MCF 10A (cell line): ENCODE results near the gene MCC. TPM values are rescaled to one million over a fixed set of nuclear protein-coding genes. Genes with fewer than 3 reads are reported as not detected.
A peak's percentile ranks its signal among the peaks of the same experiment; 100 is the strongest.

ENCODE experiments used
- BruUV-seq: library from RNA; stranded (reverse); fragments of 400-500 nt; replicated peaks from 2 replicates; lab custom pipeline; 2021; lab: Mats Ljungman, UMichigan
- CTCF ChIA-PET: fragments of 300-600 bp; sonication (Branson Sonifier 250); formaldehyde crosslinking; extraction: SDS; loops from one replicate; lab custom pipeline; 2021; ENCODE audit warnings: antibody characterized with exemption, inconsistent platforms; lab: Yijun Ruan, JAX
- POLR2A ChIA-PET: fragments of 300-600, 350-650 bp; sonication (Branson Sonifier 250); formaldehyde crosslinking; extraction: SDS; loops from one replicate; lab custom pipeline; 2020; ENCODE audit warnings: antibody characterized with exemption, inconsistent platforms; lab: Yijun Ruan, JAX
- DNase-seq: peaks from one replicate; pipeline ENCODE4 v3.0.0-alpha.2; 2018; ENCODE audit not compliant: unreplicated experiment
- H3K27ac Mint-ChIP-seq: one replicate; pipeline ENCODE4 v1.8.0; 2022; ENCODE audit warnings: mild to moderate bottlenecking, low read depth, mixed read lengths; ENCODE audit not compliant: unreplicated experiment
- H3K27me3 Mint-ChIP-seq: one replicate; pipeline ENCODE4 v1.8.0; 2022; ENCODE audit warnings: mixed read lengths; ENCODE audit not compliant: insufficient read depth, unreplicated experiment
- H3K36me3 Mint-ChIP-seq: one replicate; pipeline ENCODE4 v1.8.0; 2022; ENCODE audit warnings: mild to moderate bottlenecking, moderate library complexity, mixed read lengths; ENCODE audit not compliant: insufficient read depth, unreplicated experiment
- H3K4me1 Mint-ChIP-seq: one replicate; pipeline ENCODE4 v1.8.0; 2022; ENCODE audit warnings: mixed read lengths; ENCODE audit not compliant: insufficient read depth, unreplicated experiment
- H3K4me3 Mint-ChIP-seq: one replicate; pipeline ENCODE4 v1.8.0; 2022; ENCODE audit warnings: mild to moderate bottlenecking, moderate library complexity, mixed read lengths; ENCODE audit not compliant: unreplicated experiment
- H3K9me3 Mint-ChIP-seq: one replicate; pipeline ENCODE4 v1.8.0; 2022; ENCODE audit warnings: mixed read lengths; ENCODE audit not compliant: unreplicated experiment
- intact Hi-C: fragments of 100-400 bp; cut with micrococcal nuclease; formaldehyde crosslinking; loops from 2 replicates; pipeline ENCODE4 v1.14.1; 2022
- total RNA-seq: library from RNA; stranded (reverse); gene quantifications from 2 replicates; pipeline ENCODE4 v1.2.3, GENCODE V29; 2022
- TF ChIP-seq, protein P1 (sequence below): fragments of 200-600 bp; IDR thresholded peaks from one replicate; pipeline ENCODE4 v1.8.0; 2022; ENCODE audit warnings: antibody characterized with exemption, mild to moderate bottlenecking; ENCODE audit not compliant: unreplicated experiment

MCC gene
- total RNA-seq, 1 experiment from 2014 or later, result 25.3 TPM

DNA sequence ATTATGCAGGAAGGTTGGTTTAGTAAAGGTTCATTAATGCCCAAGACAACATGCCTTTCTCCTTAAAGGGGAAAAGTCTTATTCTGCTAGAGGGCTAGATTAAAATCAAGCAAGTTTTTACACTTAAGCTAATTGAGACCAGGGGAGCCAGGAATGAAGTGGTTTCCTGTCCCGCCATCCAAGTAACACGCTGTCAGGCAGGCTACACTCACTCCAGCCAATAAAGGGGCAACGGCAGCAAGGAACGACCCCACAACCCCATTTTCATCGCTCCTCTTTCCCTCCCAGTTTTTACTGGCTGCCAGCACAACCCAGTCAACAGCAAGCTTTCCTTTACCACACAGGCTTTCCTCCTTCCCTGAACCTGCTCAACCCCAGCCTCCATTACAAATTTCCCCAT lies 286.5 kb downstream of the MCC start:
- no peak for DNase-seq
- Mint-ChIP-seq H3K9me3 (no peaks in the 10 kb centered on the region), H3K4me1 (peaks cover 46% of the 10 kb centered on the region), H3K27ac (no peak overlapping the region), H3K4me3 (no peak overlapping the region), H3K36me3 (no peaks in the 10 kb centered on the region), H3K27me3 (no peaks in the 10 kb centered on the region)
- intact Hi-C loops, result loop anchor here (2.0 kb wide), 1 partner anchor 39 kb away; no protein-coding TSS in a partner anchor
- CTCF ChIA-PET, result interaction anchor here (0.6 to 1.8 kb wide), 11 partner anchors 11 to 308 kb away, joined by 3 to 5 read pairs (median 3); no protein-coding TSS in a partner anchor
- TF ChIP-seq, protein P1, sequence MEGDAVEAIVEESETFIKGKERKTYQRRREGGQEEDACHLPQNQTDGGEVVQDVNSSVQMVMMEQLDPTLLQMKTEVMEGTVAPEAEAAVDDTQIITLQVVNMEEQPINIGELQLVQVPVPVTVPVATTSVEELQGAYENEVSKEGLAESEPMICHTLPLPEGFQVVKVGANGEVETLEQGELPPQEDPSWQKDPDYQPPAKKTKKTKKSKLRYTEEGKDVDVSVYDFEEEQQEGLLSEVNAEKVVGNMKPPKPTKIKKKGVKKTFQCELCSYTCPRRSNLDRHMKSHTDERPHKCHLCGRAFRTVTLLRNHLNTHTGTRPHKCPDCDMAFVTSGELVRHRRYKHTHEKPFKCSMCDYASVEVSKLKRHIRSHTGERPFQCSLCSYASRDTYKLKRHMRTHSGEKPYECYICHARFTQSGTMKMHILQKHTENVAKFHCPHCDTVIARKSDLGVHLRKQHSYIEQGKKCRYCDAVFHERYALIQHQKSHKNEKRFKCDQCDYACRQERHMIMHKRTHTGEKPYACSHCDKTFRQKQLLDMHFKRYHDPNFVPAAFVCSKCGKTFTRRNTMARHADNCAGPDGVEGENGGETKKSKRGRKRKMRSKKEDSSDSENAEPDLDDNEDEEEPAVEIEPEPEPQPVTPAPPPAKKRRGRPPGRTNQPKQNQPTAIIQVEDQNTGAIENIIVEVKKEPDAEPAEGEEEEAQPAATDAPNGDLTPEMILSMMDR, result no peak
- POLR2A ChIA-PET, result interaction anchor here (0.8 to 6.2 kb wide), 3 partner anchors 31 to 92 kb away, joined by 3 to 48 read pairs (median 7); no protein-coding TSS in a partner anchor
- no TSS peak for BruUV-seq

DNA sequence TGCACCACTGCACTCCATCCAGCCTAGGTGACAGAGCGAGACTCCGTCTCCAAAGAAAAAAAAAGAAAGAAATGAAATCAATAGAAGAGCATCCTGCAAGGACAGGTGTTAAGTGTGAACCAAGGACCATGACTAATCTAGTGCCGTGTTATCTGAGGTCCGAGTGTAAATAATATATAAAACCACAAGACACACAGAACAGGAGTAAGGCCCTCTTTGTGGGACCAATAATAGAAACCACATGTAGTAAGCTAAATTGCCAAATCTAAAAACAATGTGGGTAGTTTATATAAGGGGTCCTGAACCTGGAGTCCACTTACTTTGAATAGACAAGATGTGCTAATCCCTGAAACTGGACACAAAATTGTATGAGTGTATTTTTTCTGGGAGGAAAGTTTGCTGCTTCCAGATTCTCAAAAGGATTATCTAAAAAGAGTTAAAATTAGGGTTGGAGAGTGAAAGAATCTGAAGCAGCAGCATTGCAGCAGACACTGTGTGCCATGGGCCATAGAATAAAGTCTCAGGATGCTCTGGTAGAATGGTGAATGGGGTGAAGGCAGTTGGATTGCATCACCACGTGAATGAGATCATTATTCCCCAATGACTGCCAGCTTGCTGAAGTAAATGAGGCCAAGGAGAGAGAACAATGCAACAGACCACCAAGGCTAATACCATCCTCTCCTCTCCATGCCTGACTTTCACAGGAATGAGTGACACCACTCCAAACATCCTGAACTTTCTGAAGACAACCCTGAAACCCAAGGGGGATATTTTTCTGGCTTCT lies 288.9 kb downstream of the MCC start:
- TF ChIP-seq, protein P1, result no peak
- BruUV-seq, result no TSS peak
- POLR2A ChIA-PET, result interaction anchor here (0.7 to 1.9 kb wide), 5 partner anchors 32 to 95 kb away, joined by 3 to 9 read pairs (median 4); no protein-coding TSS in a partner anchor
- DNase-seq, result peak; percentile 68
- Mint-ChIP-seq H3K36me3 (peaks cover 7% of the 10 kb centered on the region), H3K27me3 (no peaks in the 10 kb centered on the region), H3K9me3 (no peaks in the 10 kb centered on the region), H3K4me1 (peaks cover 33% of the 10 kb centered on the region), H3K27ac (no peak overlapping the region), H3K4me3 (no peak overlapping the region)
- intact Hi-C loops, result no loop called here
- CTCF ChIA-PET, result interaction anchor here (0.7 to 1.0 kb wide), 4 partner anchors 33 to 132 kb away, joined by 3 read pairs; no protein-coding TSS in a partner anchor

DNA sequence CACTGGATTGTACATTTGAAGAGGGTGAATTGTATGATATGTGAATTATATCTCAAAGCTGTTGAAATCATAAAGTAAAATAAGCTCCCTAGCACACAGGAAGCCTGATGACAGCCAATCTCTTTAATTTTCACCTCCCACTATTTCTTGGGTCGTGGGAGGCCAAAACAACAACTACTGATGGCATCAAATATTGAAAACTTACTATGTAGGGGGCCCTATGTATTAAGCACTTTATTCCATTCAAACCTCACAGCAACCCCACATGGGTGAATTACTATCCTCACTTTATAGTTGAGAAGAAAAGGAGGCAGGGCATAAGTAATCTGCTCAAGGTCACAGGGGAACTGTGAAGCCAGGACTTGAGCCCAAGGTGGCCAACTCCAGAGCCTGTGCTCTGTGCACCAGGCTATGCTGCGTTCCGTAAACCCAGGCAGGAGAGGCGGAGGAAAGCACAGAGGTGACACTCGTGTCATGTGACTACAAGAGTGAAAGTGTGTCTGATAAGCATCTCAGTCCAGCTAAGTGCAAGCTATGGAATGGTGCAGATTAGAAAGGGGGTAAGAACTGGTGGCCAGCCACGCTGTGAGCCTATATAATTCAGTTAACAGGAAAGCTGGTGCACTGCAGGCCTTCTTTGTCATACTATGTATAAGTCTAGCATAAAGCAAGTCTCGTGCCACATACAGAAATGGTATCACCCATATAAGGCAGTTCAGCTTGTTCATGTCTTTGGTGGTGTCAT lies 290.6 kb downstream of the MCC start:
- no peaks in the 10 kb centered on the region for H3K27me3 Mint-ChIP-seq
- POLR2A ChIA-PET, result no interaction called here
- H3K36me3 Mint-ChIP-seq, result peaks cover 16% of the 10 kb centered on the region
- TF ChIP-seq, protein P1, result no peak
- no peak overlapping the region for H3K27ac Mint-ChIP-seq
- CTCF ChIA-PET, result no interaction called here
- BruUV-seq, result no TSS peak
- no peaks in the 10 kb centered on the region for H3K9me3 Mint-ChIP-seq
- no peak for DNase-seq
- peaks cover 18% of the 10 kb centered on the region for H3K4me1 Mint-ChIP-seq
- intact Hi-C loops, result no loop called here
- H3K4me3 Mint-ChIP-seq, result no peak overlapping the region

DNA sequence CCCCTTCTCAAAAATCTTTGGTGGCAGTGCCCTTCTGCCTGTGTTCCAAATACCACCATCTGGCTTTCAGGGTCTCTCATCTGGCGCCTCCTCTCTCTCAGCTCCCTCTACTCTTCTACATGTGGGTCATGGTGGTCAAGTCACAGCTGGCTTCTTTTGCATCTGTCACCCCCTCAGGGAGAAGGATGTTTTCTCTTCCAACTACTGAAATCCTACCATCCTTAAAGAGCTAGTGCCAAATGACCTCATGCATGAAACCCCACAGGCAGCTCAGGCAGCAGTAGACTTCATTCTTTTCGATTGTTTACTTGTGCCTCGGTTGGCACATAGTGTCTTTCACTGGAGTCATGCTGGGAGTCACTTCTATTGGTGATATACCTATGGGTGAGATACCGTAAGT lies 292.5 kb downstream of the MCC start:
- ChIA-PET CTCF (interaction anchor here (0.6 kb wide), 1 partner anchor 290 kb away, joined by 3 read pairs; no protein-coding TSS in a partner anchor), POLR2A (no interaction called here)
- no peak for DNase-seq
- H3K4me3 Mint-ChIP-seq, result no peak overlapping the region
- intact Hi-C loops, result no loop called here
- no peaks in the 10 kb centered on the region for H3K27me3 Mint-ChIP-seq
- H3K4me1 Mint-ChIP-seq, result peaks cover 17% of the 10 kb centered on the region
- no peaks in the 10 kb centered on the region for H3K9me3 Mint-ChIP-seq
- no peak overlapping the region for H3K27ac Mint-ChIP-seq
- no TSS peak for BruUV-seq
- TF ChIP-seq, protein P1, result no peak
- H3K36me3 Mint-ChIP-seq, result peaks cover 28% of the 10 kb centered on the region
